Trophoblast cell (in vitro differentiated cells and primary cell): ENCODE measurements around the gene ATPAF2.

ENCODE experiments used
- DNase-seq, 2 donors: peaks; one replicate each; pipeline ENCODE4 v3.0.0-alpha.2; 2016
- H2AFZ ChIP-seq: 2 replicates; pipeline ENCODE4 v1.6.1; 2013; ENCODE audit warnings: low read length, moderate library complexity, mild to moderate bottlenecking; ENCODE audit not compliant: insufficient read depth, poor library complexity
- H2AK5ac ChIP-seq: 2 replicates; pipeline ENCODE4 v1.6.1; 2013; ENCODE audit warnings: mild to moderate bottlenecking, low read length
- H2BK120ac ChIP-seq: 2 replicates; pipeline ENCODE4 v1.6.1; 2013; ENCODE audit warnings: low read length, mild to moderate bottlenecking, moderate library complexity; ENCODE audit not compliant: insufficient read depth, poor library complexity
- H2BK12ac ChIP-seq: 2 replicates; pipeline ENCODE4 v1.6.1; 2013; ENCODE audit warnings: mild to moderate bottlenecking, low read length, moderate library complexity
- H2BK5ac ChIP-seq: 2 replicates; pipeline ENCODE4 v1.6.1; 2013; ENCODE audit warnings: low read length, low read depth, moderate library complexity, mild to moderate bottlenecking; ENCODE audit not compliant: poor library complexity
- H3K14ac ChIP-seq: 2 replicates; pipeline ENCODE4 v1.6.1; 2013; ENCODE audit warnings: mild to moderate bottlenecking, low read length
- H3K18ac ChIP-seq: 2 replicates; pipeline ENCODE4 v1.6.1; 2013; ENCODE audit warnings: mild to moderate bottlenecking, low read length
- H3K23ac ChIP-seq: 2 replicates; pipeline ENCODE4 v1.6.1; 2013; ENCODE audit warnings: low read length
- H3K27ac ChIP-seq: 2 replicates; pipeline ENCODE4 v1.5.1; 2013; ENCODE audit warnings: low read depth, mild to moderate bottlenecking, inconsistent platforms, low read length, moderate library complexity
- H3K27me3 ChIP-seq: 2 replicates; pipeline ENCODE4 v1.6.1; 2013; ENCODE audit warnings: inconsistent platforms, mild to moderate bottlenecking, low read length, moderate library complexity; ENCODE audit not compliant: insufficient read depth
- H3K36me3 ChIP-seq, 2 experiments: 1 replicate in 1 of 2; 2 replicates in 1 of 2; pipeline ENCODE4 v1.6.1; 2013; ENCODE audit warnings: low read length in 2 of 2, mild to moderate bottlenecking in 2 of 2, moderate library complexity in 1 of 2; ENCODE audit not compliant: insufficient read depth in 2 of 2, control insufficient read depth in 1 of 2
- H3K4ac ChIP-seq: 2 replicates; pipeline ENCODE4 v1.6.1; 2013; ENCODE audit warnings: low read depth, mild to moderate bottlenecking, low read length, moderate library complexity
- H3K4me1 ChIP-seq, 2 experiments: 1 replicate in 1 of 2; 2 replicates in 1 of 2; pipeline ENCODE4 v1.6.1; 2013; ENCODE audit warnings: low read length in 2 of 2, mild to moderate bottlenecking in 2 of 2, moderate library complexity in 1 of 2; ENCODE audit not compliant: insufficient read depth in 2 of 2, control insufficient read depth in 1 of 2
- H3K4me2 ChIP-seq: 2 replicates; pipeline ENCODE4 v1.6.1; 2013; ENCODE audit warnings: inconsistent platforms, mild to moderate bottlenecking, low read length, moderate library complexity
- H3K4me3 ChIP-seq: 2 replicates; pipeline ENCODE4 v1.5.1; 2013; ENCODE audit warnings: mild to moderate bottlenecking, low read depth, low read length, inconsistent platforms
- H3K79me1 ChIP-seq: one replicate; pipeline ENCODE4 v1.6.1; 2013; ENCODE audit warnings: low read length
- H3K79me2 ChIP-seq: 2 replicates; pipeline ENCODE4 v1.6.1; 2013; ENCODE audit warnings: low read length, mild to moderate bottlenecking; ENCODE audit not compliant: control insufficient read depth, insufficient read depth, poor library complexity
- H3K9ac ChIP-seq: 2 replicates; pipeline ENCODE4 v1.6.1; 2013; ENCODE audit warnings: mild to moderate bottlenecking, low read length
- H3K9me3 ChIP-seq: 2 replicates; pipeline ENCODE4 v1.6.1; 2013; ENCODE audit warnings: low read depth, mild to moderate bottlenecking, control low read depth, inconsistent platforms, low read length; ENCODE audit not compliant: insufficient read depth
- H4K12ac ChIP-seq: 2 replicates; pipeline ENCODE4 v1.6.1; 2013; ENCODE audit warnings: low read depth, mild to moderate bottlenecking, low read length, moderate library complexity
- H4K8ac ChIP-seq: 2 replicates; pipeline ENCODE4 v1.6.1; 2013; ENCODE audit warnings: low read depth, mild to moderate bottlenecking, low read length, moderate library complexity
- H4K91ac ChIP-seq: one replicate; pipeline ENCODE4 v1.6.1; 2013; ENCODE audit warnings: low read depth, mild to moderate bottlenecking, low read length, moderate library complexity
- WGBS: extraction: QIAGEN DNeasy Blood & Tissue Kit; methylation state at CpG from one replicate; pipeline ENCODE4 v1.1.7; 2013; ENCODE audit warnings: missing lambda C conversion rate; ENCODE audit not compliant: insufficient read length, insufficient coverage; ENCODE audit errors: extremely low coverage; 5-methylcytosine and 5-hydroxymethylcytosine counted together

ATPAF2 gene

DNA sequence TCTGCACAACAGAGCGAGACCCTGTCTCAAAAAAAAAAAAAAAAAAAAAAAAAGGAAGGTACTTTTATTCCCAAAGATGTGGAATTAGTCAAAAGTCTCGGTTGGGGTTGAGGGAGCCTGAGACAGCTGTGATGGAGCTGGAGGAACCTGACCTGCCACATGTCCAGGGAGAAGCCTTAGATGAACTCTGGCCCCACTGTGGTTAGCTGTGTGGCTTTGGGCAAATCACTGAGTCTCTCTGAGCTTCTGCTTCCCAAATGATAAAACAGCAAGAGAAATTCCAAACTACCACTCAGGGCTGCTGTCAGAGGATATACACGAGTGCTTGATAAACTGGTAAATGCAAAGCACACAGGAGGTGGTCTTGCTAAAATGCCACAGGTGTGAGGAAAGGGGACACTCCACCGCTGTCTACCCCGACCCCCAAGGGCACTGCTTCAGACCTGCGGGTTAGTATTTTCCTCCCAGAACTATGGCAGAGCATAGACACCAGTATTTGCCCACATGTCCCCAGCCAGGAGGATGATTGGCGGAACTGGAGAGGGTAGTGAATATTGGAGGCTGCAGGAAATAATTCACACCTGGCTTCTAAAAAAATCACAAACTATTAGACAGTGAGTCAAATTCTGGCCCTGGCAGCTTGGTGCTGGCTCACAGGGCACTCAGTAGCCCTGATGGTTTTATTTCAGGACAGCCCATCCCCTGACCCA, 51.6 kb downstream of the ATPAF2 start:
- Histone ChIP-seq H3K27me3 (no peaks in the 10 kb centered on the region), H3K4ac (no peak overlapping the region), H3K4me1 (peaks cover 16 to 20% of the 10 kb centered on the region in 2 experiments), H4K91ac (peak overlapping the region; percentile 9), H3K4me3 (no peak overlapping the region), H3K23ac (no peak overlapping the region), H2BK120ac (no peak overlapping the region), H3K9me3 (no peaks in the 10 kb centered on the region), H3K4me2 (no peak overlapping the region), H3K14ac (no peak overlapping the region), H3K36me3 (no peaks in the 10 kb centered on the region), H3K18ac (no peak overlapping the region), H2AK5ac (no peak overlapping the region), H3K27ac (no peak overlapping the region), H4K8ac (no peak overlapping the region), H3K79me1 (no peaks in the 10 kb centered on the region), H2BK5ac (no peak overlapping the region), H4K12ac (no peak overlapping the region), H3K79me2 (no peaks in the 10 kb centered on the region), H2BK12ac (no peak overlapping the region), H3K9ac (no peak overlapping the region), H2AFZ (no peak overlapping the region)
- peak; percentile 56 to 67 for DNase-seq
- WGBS = no CpG with 5 or more reads among the region's 7 CpGs

DNA sequence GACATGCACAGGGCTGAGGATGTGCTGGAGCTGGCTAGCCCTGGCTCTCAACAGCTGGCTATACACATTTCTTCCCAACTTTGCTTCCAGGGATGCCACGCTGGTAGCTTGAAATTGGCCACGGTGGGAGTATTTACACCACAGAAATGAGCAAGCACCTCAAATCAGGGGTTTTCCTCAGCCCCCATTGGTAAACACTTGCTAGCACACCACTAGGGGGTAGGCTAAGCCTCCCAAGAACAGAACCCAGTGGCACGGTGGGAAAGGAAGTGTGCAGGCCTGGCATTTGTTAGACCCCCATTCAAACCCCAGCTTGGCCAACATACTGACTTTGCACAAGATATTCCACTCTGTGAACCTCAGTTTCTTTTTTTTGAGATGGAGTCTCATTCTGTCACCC, 53.4 kb downstream of the ATPAF2 start:
- peak overlapping the region; percentile 47 for H2BK12ac ChIP-seq
- H3K23ac ChIP-seq = no peak overlapping the region
- H3K27ac ChIP-seq = no peak overlapping the region
- no peak overlapping the region for H4K8ac ChIP-seq
- no peaks in the 10 kb centered on the region for H3K79me2 ChIP-seq
- no peak overlapping the region for H4K12ac ChIP-seq
- H3K27me3 ChIP-seq = no peaks in the 10 kb centered on the region
- H3K4me3 ChIP-seq = no peak overlapping the region
- no peak overlapping the region for H3K9ac ChIP-seq
- peaks cover 16 to 20% of the 10 kb centered on the region in 2 experiments for H3K4me1 ChIP-seq
- H2AFZ ChIP-seq = no peak overlapping the region
- DNase-seq = no peak
- no CpG with 5 or more reads among the region's 3 CpGs for WGBS
- H4K91ac ChIP-seq = no peak overlapping the region
- no peak overlapping the region for H3K14ac ChIP-seq
- H3K4me2 ChIP-seq = no peak overlapping the region
- no peaks in the 10 kb centered on the region for H3K9me3 ChIP-seq
- H2BK120ac ChIP-seq = no peak overlapping the region
- no peak overlapping the region for H3K18ac ChIP-seq
- H2AK5ac ChIP-seq = peak overlapping the region; percentile 18
- no peaks in the 10 kb centered on the region for H3K79me1 ChIP-seq
- no peak overlapping the region for H2BK5ac ChIP-seq
- no peaks in the 10 kb centered on the region for H3K36me3 ChIP-seq
- no peak overlapping the region for H3K4ac ChIP-seq

DNA sequence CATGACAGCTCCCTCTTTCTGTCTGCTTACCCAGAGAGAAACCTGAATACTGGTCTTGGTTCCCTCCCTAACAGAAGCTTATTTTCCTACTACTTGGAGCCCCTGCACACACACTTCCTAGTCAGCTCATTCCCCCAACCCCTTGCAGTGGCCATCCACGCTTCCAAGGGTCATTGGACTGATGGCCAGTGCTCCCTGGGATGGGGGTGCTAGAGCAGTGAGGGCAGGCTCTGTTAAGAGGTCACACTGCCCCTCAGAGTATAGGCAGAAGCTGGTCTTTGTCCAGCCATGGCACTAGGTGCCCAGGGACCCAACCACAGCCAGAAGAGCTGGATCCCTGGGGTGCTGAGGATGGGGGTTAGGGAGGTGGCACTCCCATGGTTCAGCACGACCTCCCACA, 53.8 kb downstream of the ATPAF2 start:
- H3K9me3 ChIP-seq = no peaks in the 10 kb centered on the region
- H3K4me3 ChIP-seq = no peak overlapping the region
- no CpG with 5 or more reads among the region's 2 CpGs for WGBS

DNA sequence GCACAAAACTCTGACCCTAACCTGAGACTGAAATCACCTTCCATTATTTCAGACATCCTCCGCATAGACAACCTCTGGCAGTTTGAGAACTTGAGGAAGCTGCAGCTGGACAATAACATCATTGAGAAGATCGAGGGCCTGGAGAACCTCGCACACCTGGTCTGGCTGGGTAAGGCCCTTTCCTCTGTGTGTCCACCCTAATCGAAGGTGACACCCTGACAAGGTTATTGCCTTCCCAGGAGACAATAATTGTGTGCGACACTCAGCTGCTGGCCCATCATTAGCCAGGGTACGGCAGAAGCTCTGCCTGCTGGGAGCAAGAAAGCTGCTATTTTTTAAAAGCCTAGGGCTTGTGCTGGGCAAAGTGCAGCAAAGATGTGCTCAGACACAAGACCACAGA, 55.2 kb downstream of the ATPAF2 start:
- H3K4me3 ChIP-seq = no peak overlapping the region
- no peak overlapping the region for H3K18ac ChIP-seq
- no peak overlapping the region for H2AFZ ChIP-seq
- no peaks in the 10 kb centered on the region for H3K79me2 ChIP-seq
- peaks cover 8 to 12% of the 10 kb centered on the region in 2 experiments for H3K4me1 ChIP-seq
- no peak overlapping the region for H4K91ac ChIP-seq
- no peak overlapping the region for H4K8ac ChIP-seq
- no peak overlapping the region for H3K14ac ChIP-seq
- H3K27me3 ChIP-seq = no peaks in the 10 kb centered on the region
- no CpG with 5 or more reads among the region's 6 CpGs for WGBS
- no peak overlapping the region for H3K4me2 ChIP-seq
- H2BK5ac ChIP-seq = no peak overlapping the region
- H3K4ac ChIP-seq = no peak overlapping the region
- DNase-seq = no peak
- H2AK5ac ChIP-seq = no peak overlapping the region
- no peaks in the 10 kb centered on the region for H3K36me3 ChIP-seq
- H3K27ac ChIP-seq = no peak overlapping the region
- H3K23ac ChIP-seq = no peak overlapping the region
- no peak overlapping the region for H3K9ac ChIP-seq
- H2BK120ac ChIP-seq = no peak overlapping the region
- no peaks in the 10 kb centered on the region for H3K9me3 ChIP-seq
- no peak overlapping the region for H4K12ac ChIP-seq
- no peaks in the 10 kb centered on the region for H3K79me1 ChIP-seq
- H2BK12ac ChIP-seq = no peak overlapping the region

More for the DNA sequence above, 53.8 kb downstream of the ATPAF2 start:
- Histone ChIP-seq H3K27ac (no peak overlapping the region), H3K36me3 (no peaks in the 10 kb centered on the region), H3K14ac (no peak overlapping the region), H2AK5ac (peak overlapping the region; percentile 18), H3K4ac (no peak overlapping the region), H3K4me2 (no peak overlapping the region), H2AFZ (no peak overlapping the region), H2BK120ac (no peak overlapping the region), H3K4me1 (peaks cover 14 to 18% of the 10 kb centered on the region in 2 experiments), H3K79me2 (no peaks in the 10 kb centered on the region), H4K8ac (no peak overlapping the region), H3K27me3 (no peaks in the 10 kb centered on the region), H4K12ac (no peak overlapping the region), H2BK12ac (peak overlapping the region; percentile 47), H3K79me1 (no peaks in the 10 kb centered on the region), H2BK5ac (no peak overlapping the region), H4K91ac (no peak overlapping the region), H3K18ac (no peak overlapping the region), H3K23ac (no peak overlapping the region), H3K9ac (no peak overlapping the region)
- DNase-seq = no peak
